Activated CD4-positive, alpha-beta T cell treated with anti-CD3 and anti-CD28 coated beads, Interleukin-10, Interleukin-2, amounts not matched to agents 100 ng/mL and 50 ng/mL, durations not matched to agents 16 hours and 8 hours (primary cell): ENCODE data around the gene GCLC.
"Not testable (repeated sequence)": the region's sequence is repeated elsewhere in the genome, so short reads cannot be mapped to it uniquely, and the experiment has no call there.

ENCODE experiments used
- DNase-seq: peaks from one replicate; pipeline ENCODE4 v3.0.0-alpha.2; 2020

Gene GCLC

DNA sequence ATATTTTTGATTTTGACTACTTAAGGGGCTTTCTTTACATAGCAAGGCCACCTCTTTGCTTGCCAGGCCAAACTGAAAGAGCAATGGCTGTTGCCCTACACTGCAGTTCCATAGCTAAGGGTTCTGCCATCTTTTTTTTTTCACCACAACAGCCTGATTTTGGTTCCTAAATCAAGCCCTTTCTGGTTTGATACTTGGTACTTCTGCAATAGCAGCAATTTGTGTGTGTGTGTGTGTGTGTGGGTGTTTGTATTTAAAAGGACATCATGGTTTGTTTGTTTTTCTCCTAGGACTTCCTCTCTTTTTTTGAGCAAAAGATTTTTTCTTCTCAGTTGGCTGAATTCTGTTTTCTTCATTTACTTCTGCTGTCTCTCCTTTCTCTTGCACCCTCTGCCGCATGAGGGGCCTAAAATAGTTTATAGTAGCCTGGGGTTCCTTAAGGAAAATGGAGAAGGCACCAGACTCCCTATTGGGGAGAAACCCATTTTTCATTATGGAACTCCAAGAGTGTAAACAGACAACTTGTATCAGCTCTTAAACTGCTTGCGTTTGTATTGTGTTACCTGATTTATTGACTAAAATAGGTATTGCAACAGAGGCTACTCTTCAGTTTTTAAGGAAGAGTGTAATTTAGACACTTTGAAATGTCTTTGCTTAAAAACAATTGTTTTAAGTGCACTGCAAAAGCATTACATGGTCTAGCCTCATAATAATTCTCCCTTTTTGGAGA, 12.2 kb upstream of the GCLC start:
- DNase-seq: no peak

DNA sequence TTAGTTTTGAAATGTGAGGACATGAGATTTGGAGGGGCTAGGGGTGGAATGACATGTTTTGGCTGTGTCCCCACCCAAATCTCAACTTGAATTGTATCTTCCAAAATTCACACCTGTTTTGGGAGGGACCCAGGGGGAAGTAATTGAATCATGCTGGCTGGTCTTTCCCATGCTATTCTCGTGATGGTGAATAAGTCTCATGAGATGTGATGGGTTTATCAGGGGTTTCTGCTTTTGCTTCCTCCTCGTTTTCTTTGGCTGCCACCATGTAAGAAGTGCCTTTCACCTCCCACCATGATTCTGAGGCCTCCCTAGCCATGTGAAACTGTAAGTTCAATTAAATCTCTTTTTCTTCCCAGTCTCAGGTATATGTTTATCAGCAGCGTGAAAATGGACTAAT, 8.7 kb upstream of the GCLC start:
- DNase-seq: not testable (repeated sequence)

DNA sequence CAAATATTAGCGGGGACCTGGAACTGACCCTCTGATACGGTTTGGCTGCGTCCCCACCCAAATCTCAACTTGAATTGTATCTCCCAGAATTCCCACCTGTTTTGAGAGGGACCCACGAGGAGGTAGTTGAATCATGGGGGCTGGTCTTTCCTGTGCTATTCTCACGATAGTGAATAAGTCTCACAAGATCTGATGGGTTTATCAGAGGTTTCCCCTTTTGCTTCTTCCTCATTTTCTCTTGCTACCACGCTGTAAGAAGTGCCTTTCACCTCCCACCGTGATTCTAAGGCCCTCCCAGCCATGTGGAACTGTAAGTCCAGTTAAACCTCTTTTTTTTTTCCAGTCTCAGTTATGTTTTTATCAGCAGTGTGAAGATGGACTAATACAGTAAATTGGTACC, 6.8 kb upstream of the GCLC start:
- not testable (repeated sequence) for DNase-seq

DNA sequence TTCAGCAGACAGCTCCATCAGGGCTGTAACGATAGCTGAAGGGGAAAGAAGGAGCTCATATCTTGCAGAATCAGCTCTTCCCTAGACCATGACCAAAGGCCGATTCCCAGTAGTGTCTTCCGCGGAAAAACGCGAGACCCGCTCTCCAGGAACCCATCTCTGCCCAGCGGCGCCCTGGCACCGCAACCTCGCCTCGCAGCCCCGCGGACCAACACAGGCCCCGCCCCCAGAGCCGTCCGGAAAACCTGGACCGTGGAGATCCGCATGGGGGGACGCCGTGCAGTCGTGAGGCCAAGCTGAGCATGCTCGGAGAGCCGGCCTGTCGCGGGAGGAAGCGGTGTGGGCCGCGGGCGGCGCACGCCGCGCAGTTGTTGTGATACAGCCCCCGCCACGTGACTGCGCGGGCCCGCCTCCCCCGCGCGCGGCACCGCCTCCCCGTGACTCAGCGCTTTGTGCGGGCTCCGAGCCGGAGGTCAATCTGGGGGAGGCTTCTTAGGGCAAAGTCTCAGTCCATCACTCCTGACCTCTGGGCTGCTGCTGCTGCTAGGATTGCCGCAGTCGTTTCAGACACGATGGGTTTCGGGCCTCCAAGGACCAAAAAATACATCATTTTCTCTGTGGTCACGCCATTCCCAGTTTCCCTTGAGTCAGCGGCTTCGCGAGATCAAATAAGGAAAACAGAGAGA, 3.1 kb upstream of the GCLC start:
- peak; percentile 97 for DNase-seq

DNA sequence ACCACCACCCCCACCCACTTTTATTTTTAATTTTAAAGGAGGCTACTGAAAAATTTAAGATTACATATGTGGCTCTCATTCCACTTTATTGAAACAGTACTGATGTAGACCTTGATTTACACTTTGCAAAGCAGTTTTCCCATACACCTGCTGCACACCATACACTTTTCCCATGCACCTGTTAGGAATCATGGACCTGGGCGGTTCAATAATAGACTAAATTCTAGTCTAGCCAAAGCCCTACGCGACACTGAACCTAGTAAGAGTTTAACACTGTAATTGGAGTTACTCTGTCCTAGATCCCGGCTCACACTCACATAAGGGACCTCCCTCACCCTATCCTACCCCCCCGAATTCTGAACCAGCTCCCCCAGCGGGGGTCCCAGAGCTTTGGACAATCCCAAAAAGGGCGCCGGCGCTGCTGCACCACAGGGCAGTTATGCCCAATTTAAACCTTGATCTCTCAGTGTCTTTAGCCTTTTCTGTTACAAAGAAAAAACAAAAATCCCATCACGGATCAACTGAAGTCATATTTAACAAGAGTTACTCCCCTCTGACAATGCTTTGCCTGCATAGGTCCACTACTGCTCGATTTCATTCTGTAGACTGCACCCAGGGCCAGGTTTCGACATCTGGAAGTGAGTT, 2.4 kb upstream of the GCLC start:
- no peak for DNase-seq

DNA sequence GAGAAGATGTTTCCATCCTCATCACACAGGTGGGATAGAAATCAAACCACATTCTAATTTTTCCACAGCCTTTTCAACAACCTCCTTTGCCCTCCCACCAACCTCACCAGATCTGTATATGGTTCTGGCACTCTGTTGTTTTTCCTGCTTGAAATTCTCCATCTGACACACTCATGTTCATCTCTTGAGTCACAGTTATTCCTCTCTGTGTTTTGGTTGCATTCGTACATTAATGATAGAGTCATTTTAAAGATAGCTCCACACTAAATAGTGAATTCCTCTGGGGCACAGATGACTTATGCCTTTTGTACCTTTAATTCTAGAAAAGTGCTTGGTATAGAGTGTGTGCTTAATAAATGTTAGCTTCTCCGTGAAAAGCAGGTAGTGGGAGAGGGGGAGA, 1.4 kb upstream of the GCLC start:
- DNase-seq: no peak

DNA sequence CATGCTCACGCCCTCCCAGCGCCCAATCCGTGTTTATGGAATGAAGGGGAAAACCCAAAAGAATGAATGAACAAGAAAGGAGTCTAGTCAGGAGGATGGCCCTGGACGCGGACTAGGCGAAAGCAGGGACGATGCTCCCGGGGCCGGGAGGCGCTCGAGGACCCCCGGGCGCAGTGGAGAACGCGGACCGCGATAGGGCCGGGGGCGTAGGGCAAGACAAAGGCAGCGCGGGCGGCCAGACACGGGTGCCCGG, 758 bp downstream of the GCLC start:
- DNase-seq: no peak

DNA sequence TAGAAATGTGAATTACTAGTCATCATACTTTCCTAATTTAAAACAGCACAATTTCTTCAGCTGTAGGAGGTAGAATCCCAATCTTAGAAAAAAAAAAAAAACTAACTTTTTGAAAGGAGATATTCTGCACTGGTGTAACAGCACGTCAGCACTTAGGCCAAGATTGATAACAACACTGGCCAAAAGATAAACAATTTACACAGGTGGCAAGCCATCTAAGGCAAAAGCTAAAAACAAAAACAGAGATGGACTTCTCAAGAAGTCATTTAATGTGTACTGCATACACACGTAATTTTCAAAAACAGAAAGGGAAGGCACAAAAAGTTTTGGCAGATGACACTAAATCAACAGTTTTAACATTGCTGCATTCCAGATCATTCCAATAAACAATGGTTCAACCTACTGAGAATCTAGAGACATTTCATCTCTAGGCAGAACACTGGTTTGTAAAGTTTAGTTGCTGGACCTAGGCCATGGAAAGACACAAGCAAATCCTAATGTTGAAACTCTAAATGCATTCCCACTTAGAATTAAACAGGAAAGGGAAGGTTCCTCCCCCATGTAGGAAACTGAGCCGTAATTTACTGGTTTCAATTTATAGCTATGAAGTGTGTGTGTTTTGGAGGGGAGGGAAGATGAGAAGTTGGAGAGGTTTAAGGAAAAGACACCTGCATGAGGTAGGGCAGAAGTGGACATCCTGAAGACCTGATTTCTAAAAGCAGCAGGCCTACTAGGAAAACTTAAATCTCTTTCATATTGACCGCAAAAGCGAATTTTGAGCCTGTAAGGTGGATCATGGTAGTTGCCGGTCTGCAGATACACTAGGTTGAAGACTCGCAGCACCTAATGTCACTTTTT, 1.3 kb downstream of the GCLC start:
- no peak for DNase-seq

DNA sequence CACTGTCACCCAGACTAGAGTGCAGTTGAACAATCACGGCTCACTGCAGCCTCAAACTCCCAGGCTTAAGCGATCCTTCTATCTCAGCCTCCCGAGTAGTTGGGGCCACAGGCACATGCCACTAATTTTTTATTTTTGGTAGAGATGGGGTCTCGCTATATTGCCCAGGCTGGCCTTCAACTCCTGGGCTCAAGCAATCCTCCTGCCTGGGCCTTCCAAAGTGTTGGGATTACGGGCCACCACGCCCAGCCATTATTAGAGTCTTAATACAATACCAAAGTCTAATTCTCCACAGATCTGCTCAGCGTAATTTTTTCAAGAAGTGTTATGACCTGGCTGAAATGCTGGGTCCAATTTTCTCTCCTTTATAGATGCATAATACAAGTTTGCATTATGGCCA, 3.0 kb downstream of the GCLC start:
- DNase-seq: no peak

DNA sequence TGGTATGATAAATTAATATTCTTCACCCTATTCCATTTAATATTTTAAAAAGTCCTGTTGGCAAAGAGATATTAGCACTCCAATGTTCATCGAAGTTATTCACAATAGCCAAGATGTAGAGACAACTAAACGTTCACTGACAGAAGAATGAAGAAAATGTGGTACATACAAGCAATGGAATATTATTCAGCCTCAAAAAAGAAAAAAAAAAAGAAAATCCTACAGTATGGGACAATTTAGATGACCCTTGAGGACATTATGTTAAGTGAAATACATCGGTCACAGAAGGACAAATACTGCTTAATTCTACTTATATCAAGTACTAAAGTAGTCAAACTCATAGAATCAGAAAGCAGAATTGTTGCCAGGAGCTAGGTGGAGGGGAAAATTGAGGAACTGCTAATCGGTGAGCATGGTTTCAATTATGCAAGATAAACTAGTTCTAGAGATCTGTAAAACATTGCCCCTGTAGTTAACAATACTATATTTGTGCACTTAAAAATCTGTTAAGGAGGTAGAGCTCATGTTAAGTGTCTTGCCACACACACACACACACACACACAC, 4.7 kb downstream of the GCLC start:
- DNase-seq: no peak

DNA sequence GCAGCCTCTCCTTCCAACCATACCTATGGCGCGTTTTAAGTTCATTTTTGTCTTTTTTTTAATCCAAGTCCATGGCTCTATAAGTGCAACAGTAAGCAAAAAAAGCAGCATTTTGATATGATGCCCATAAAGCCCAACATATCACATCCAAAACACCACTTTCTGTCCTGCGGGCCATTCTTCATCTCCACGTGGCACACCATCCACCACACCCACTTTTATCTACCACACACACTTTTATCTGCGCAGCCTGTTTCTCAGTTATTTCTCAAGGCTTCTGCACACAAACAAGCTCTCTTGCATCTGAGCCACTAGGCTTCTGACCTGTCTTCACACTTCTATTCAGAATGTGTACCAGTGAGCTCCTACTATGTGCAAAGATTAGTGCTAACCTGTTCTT, 5.3 kb downstream of the GCLC start:
- DNase-seq: no peak

DNA sequence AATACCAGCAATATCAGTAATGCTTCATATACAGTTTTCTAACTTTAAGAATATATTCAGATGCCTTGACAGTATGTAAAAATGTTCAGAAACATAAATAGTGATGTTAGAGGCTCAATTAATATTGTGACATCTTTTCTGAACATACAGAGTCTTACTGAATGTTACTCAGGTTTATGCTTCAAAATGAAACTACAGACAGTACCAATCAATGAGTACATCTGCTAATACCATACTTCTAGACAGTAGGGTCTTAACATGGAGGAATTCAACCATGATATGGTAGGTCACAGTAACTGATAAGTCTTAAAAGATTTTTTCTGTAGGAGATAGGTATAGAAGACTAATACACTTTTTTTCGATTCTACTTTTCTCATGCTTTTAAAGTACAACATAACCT, 8.3 kb downstream of the GCLC start:
- DNase-seq: no peak

DNA sequence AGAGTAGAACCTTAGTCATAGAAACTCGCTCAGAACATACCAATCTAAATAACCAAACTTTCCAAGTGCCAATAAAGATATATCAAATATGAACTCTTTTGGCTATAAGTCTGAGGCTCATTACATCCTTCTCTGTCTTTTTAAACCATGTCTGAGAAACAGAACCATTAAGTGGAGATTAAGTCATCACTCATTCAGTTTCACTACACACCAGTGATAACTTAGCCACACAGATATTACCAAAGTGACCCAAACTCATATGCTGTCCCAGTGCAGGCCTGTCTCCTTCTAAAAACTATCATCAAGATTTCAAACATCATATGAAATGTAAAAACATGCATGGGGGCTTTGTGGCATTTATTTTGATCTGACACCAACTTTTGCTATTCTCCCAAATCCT, 12.0 kb downstream of the GCLC start:
- no peak for DNase-seq

DNA sequence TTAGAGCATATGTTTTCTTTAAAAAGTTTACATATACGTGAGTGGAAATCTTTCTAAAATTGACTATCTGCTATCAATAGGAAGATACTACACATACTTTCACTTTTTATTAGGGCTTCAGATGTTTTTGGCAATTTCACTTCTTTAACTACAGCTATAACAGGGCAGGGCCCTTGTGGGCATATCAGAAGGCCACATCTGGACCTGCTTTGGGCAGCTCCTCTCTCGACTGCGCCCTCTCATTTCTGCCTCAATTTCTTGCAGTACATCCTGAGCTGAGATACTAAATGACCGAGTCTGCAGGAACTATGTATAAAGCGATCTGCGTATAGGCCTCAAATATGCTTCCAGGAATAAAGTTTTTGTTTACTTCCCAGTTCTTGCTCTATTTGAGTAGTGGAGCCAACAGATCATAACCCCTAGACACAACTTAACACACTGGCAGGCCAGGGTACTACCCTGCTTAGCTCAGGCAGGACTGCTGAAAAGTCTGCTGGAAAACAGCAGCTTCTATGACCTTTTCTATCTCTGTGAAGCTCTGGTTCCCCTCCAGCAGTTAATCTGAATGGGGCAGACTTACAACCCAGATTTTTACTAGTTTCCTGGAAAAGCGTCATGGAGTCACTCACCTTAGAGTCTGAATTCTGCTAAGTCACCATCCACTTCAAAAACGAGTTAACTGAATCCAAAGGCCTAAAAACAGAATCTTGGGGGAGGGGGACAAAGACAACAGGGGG, 12.7 kb downstream of the GCLC start:
- no peak for DNase-seq

DNA sequence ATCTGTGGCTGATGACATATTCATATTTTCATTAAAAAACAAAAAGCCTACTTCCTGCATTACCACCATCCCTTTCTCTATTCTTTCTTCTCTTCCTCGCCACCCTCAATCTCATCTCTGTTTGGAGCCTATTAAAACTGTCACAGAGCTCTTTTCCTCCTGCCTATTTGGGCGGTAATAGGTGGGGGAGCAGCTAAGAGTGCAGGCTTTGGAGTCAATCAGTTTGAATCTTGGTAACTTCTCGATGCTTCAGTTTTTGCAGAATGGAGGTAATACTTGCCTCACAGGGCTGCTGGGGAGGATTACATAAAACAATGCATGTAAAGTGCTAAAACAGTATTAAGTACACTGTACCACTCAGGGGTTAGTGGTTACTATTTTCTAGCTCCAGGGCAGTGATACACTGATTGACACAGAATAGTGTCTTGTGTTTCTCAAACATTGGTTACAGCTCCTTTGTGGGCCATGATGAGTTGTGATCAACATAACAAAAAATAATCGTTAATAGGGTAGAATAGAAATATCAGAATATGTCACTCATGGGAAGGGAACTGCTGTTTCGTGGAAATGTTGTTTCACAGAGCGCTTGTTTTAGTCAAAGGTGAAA, 14.0 kb downstream of the GCLC start:
- no peak for DNase-seq

DNA sequence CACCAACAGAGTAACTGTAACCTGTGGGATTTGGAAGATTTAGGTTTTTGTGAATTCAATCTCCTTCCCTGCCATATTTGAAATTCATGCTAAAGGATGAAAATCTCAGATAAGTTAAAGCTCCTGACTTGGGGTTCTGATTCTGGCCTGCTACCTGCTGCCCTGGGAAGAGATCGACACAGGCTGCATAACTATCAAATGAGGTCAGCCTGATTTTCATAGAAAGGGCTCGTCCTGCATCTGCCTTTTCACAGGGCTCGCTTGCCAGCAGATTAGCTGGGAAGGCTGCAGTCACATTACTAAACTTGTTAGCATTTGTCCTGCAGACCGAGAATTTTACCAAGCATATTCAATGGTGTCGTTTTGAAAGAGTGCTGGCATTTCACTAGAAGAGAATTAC, 14.6 kb downstream of the GCLC start:
- DNase-seq: no peak

DNA sequence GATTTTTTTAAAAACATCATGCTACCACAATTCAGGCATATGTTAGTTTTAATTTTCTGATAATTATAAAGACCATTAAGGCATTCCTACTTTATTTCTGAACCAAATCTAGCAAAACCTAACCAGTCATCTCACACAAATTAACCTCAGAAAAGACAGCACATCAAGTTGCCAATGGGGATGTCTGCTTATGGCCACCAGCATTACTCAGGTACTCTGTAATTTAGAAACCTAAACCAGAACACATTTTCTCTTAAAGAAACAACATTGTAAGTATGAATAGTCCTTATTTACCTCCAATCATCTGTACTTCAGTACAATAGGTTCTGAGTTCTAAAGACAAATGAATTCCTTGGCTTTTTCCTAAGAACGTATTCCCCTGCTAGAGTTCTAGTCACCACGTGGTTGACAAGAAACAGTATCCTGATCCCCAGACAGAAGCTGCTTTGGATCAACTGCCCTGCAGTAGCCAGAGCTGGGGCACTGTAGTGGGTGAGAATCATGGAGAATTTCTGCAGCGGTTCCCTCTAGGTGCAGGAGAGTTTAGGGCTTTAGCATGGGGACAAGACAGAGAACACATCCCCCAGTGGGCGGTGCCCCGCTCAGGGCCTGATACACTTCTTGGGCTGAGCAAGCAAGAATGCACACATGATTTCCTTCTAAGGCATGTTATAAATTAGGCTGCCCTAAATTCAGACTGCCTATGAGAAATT, 15.4 kb downstream of the GCLC start:
- peak; percentile 34 for DNase-seq

DNA sequence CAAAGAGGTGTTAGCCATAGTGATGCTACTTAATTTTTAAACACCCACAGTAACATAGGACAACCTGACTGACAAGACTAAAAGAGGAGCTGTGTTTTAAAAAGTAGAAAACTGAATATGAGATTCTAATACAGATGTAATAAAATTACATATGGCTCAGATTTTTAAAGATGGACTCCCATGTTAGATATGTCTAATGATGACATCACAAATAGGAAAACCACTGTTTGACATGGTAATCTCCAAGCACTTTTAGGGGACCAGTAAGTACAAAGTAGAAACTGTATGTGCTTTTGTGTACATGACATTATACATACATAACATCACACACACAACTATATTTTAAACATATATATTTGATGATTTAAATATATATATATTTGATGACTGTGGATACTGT, 16.8 kb downstream of the GCLC start:
- no peak for DNase-seq

DNA sequence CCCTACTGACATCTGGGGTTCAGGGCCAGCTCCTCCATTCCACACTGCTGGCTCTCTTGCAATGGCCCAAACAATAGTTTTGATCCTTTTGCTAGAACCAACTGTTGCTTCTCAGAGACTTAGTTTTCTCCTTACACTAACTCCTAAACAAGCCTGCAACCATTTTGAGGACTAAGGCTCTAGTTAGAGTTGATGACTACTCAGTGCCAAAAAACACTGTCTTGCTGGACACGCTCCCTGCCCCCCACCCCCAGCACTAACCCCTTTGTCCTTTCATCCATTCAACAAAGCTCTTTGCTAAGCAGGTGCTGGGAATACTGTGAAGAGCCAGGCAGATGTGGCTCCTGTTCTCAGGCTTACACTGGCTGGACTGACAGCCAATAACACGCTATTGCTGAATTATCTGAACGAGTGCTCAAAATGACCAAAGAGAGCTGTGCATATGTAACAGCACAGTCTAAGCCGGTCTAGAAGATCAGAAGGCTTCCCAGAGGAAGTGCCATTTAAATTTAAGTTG, 17.6 kb downstream of the GCLC start:
- no peak for DNase-seq

DNA sequence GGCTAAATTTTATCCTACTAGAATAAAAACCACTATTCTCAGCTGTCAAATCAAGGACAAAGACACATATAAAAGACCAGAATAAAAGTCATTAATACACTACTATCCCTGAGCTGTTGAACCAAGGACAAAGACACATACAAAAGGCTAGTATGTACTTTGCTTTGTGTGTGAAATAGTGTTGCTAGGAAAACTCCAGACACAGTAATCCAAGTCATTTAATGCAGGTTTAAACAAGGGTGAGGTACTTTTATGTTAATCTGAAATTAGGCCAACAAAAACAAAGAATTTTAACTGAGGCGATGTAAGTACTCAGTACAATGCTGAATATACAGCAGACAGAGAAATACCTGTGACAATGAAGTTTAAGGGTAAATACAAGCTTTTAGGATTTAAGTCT, 18.9 kb downstream of the GCLC start:
- DNase-seq: no peak

DNA sequence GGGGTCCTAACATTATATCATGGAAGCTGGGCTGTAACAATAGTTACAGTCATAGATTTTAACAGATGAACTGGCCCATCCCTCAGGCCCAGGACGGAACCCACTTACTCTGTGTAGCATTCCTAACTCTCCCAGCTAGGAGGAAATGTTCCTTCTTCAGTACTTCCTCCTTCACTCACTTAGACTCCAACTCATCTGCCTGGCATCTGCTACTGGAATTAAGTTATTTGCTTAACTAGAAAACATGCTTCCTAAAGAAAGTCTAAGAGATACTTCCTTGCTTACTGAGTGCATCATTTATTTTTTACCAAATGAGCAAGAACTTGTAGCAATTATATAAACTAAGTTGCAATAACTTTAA, 20.5 kb downstream of the GCLC start:
- no peak for DNase-seq
